NCI-H2171 (cell line): ENCODE measurements around the gene DAB2IP.
"Not testable (repeated sequence)": the region's sequence is repeated elsewhere in the genome, so short reads cannot be mapped to it uniquely, and the experiment has no call there.

Experiments
- DNase-seq: peaks from one replicate; lab custom pipeline; 2025; lab: John Stamatoyannopoulos, UW

DAB2IP gene

DNA sequence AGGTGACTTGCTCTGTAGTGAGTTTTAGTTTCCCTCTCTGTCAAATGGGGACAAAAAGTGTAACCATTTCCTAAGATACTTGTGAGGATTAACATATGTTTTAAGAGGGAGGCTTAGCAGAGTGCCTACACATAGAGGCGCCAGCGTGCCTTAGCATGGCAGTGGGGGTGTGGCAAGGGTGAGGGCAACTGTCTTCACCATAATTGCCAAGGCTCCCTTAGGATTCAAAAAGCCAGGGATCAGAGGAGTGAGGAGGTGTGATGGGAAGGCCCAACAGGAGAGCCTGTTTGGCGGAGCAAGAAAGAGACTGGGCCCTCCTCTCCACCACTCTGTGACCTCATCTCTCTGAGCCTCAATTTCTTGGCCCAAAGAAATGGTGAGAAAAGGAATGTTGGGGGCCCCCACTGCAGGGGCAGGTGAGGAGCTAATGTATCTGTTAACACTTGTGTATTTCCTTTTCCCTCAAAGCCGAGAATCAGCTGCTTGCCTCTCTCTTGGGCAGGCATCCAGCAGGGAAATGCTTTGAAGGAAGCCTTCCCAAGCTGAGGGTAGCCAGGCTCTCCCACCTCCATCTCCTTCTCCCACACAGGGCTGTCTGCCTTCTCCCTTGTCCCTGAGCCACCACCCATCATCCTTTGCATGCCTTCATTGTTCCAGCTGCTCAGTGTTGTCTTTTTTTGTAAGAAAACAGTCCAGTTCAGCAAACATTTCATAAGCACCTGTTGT is 76.0 kb downstream of the DAB2IP start:
- no peak for DNase-seq

GRCh38 chr9:121728916-121729315 is 77.5 kb downstream of the DAB2IP start:
- no peak for DNase-seq

- DNase-seq = no peak
Measured at GRCh38 chr9:121729769-121730562, 78.5 kb downstream of the DAB2IP start.

DNA sequence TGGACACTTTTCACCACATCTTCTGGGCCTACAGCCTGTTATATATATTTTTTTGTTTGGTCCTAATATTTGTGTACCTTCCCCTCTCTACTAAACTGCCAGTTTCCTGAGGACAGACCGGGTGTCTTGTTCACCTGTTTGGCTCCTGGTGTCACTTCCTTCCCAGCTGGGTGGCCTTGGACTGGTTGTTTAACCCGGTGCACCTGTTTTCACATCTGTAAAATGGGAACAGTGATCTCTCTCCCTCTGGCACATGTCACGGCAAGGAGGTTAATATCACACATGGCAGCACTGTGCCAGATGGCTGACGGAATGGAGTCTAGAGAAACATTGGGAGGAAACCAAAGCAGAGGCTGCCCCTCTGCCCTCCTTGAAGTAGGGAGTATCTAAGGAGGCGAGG is 79.7 kb downstream of the DAB2IP start:
- no peak for DNase-seq

- no peak for DNase-seq
Measured at GRCh38 chr9:121731919-121732318, 80.5 kb downstream of the DAB2IP start.

GRCh38 chr9:121732389-121732788 is 81.0 kb downstream of the DAB2IP start:
- DNase-seq = no peak

- no peak for DNase-seq
Measured at GRCh38 chr9:121732886-121733285, 81.5 kb downstream of the DAB2IP start.

GRCh38 chr9:121734465-121734864 is 83.0 kb downstream of the DAB2IP start:
- DNase-seq = no peak

- DNase-seq = no peak
Measured at GRCh38 chr9:121735065-121735792, 83.8 kb downstream of the DAB2IP start.

- DNase-seq = no peak
Measured at GRCh38 chr9:121735793-121736770, 84.6 kb downstream of the DAB2IP start.

- no peak for DNase-seq
Measured at GRCh38 chr9:121736934-121737462, 85.6 kb downstream of the DAB2IP start.

- no peak for DNase-seq
Measured at GRCh38 chr9:121737481-121737931, 86.1 kb downstream of the DAB2IP start.

GRCh38 chr9:121738411-121738810 is 87.0 kb downstream of the DAB2IP start:
- DNase-seq = no peak

DNA sequence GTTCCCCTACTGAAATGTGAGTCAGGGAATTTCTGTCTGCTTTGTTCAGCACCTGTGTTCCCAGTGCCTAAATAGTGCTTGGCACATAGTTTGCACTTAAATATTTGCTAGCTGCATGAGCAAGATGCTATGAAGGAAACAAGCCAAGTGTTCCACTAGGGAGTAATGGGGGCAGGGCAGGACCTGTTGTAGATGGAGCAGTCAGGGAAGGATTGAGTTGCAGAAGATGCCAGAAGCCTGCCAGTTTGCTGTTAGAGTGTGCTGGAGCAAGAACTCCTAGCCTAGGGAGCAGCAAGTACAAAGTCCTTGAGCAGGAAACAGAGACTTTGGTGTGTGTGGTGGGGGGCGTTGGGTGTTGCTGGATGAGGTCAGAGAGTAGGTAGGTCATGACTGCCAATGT is 87.5 kb downstream of the DAB2IP start:
- no peak for DNase-seq

- no peak for DNase-seq
Measured at GRCh38 chr9:121739971-121740370, 88.5 kb downstream of the DAB2IP start.

GRCh38 chr9:121741228-121741918 is 89.9 kb downstream of the DAB2IP start:
- DNase-seq = peak; percentile 55

GRCh38 chr9:121741919-121742283 is 90.5 kb downstream of the DAB2IP start:
- DNase-seq = not testable (repeated sequence)

DNA sequence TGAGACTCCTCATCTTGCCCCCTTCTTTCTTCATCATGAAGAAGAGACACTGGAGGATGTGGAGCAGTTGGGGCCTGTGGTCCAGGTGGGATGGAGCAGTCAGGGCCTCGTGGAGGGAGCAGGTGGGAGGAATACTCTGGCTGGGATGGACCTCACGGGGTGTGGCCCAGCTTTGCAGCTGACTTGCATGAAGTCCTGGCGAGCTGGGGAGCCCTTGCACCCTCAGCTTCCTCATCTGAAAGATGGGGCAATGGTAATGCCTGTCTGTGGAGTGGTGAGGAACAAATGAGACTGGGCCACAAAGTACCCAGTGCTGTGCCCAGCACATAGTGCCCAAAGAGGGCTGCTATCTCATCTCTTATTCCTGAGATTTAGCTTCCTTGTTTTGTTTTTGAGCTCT is 91.5 kb downstream of the DAB2IP start:
- DNase-seq = no peak

DNA sequence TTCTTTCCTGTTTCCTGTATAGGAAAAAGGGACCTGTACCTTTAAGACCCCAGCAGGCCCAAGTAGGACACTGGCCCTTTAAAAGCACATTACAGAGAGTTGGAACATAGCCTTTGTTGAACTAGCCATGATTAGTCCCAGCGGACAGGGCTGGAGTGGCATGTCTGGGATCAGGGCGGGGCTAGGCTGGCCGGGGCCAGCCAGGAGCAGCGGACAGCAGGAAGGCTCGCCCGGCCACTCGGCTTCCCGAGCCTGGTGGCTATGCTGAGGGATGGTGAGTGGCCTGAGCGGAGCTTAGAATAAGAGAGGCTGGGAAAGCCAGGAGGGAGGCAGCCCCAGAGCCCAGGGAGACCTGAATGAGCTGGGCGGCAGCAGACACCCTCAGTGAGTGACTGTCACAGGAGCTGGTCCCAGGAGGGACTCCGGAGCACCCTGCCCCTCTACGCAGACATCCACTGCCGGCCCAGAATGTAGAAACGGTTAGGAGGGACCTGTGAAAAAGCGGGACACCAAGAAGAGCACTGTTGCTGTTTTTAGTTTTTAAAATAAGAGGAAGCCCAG is 92.1 kb downstream of the DAB2IP start:
- DNase-seq = no peak

DNA sequence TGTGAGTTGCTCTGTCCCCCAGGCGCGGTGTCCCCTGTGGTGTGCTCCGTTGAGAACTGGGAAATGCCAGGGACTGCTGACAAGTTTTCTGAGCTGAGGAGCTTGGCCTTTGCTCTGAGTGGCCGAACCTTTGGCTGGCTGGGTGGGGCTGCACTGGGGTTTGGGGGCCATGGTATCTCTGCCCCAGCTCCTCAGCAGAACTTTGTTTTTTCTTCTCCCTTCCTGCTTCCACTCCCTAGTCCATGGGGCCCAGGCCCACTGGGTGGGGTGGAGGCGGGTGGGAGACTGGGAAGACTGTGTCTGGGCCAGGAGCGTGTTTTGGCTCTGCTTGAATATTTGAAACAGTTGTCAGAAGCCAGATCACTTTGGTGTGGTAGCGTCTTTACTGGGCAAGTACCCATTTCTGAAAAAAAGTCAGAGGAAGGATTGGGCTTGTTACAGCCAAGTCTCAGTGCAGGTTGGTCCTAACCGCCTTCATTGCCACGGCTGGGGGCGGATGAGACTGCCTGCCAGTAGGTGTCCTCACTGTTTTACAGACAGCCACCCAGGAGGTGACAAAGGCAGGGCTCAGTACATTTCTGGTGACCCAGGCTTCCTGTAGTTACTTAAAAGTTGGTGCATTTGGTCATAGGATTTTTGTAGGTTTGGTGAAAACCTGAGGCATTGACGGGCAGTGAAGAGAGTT is 92.7 kb downstream of the DAB2IP start:
- DNase-seq = no peak
